ENCODE data around the gene CIRBP. TPM values are rescaled to one million over a fixed set of nuclear protein-coding genes. Genes with fewer than 3 reads are reported as not detected.

The CIRBP gene
- polyA plus RNA-seq, 1 of the 3 experiments (the other 2 are of a cell fraction), result 762 TPM

DNA sequence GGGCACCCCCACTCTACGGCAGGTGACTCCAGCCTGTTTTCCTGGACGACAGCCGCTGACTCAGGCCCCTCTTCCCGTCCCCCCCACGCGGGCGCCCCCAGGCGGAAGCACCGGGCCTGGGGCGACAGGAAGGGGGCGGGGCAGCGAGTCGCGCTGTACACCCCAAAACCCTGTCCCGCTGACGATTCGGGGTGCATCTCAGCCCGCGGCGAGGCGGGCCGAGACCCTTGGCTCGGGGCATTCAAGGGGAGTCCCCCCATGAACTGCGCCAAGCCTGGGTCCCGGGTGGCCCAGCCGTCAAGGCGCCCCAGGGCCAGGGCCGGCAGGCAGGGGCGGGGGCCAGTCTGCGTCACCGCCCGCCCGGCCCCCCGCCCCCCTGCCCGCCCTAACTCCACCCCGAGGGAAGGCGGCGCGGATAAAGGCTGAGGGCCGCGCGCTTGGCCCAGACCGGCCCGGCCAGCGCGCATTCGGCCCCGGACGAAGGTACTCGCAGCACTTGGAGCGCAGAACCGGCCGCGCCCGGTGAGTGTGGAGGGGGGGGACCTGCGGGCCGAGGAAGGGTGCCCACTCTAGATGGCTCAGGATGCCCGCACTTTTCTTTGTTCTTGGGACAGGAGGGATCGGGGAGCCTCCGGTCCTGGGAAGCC is 20.9 kb upstream of the CIRBP start, which contains the start of gene MIDN:
Gene MIDN (plus strand): TSS at position 445 of the 647 bp plus-strand sequence. CDS start 1,714 bp downstream, outside the sequence.
- Histone ChIP-seq H3K79me2 (ENCODE audit: insufficient read depth) (peaks cover 49% of the 10 kb centered on the region), H3F3A (replicated peaks; ENCODE audit: insufficient read depth) (peaks cover 39% of the 10 kb centered on the region), H3K9me2 (no peaks in the 10 kb centered on the region), H3K4me1 (ENCODE audit: control insufficient read depth in 1 of 2, insufficient read depth in 2 of 2, low read depth in 1 of 2, low read length in 1 of 2) (peaks cover 14 to 36% of the 10 kb centered on the region in 2 experiments; a peak in 3 of 4 replicates), H3K4me3 (ENCODE audit: low read depth in 2 of 2, low read length in 1 of 2) (peak within 1 kb of the TSS; percentile 72 to 88), H2AFZ (ENCODE audit: low read depth) (no peak within 1 kb of the TSS), H3K27me3 (ENCODE audit: insufficient read depth) (no peaks in the 10 kb centered on the region), H3K27ac (ENCODE audit: low read depth in 2 of 2, low read length in 1 of 2) (peak within 1 kb of the TSS; percentile 95 to 96), H4K20me1 (ENCODE audit: insufficient read depth) (peaks cover 19% of the 10 kb centered on the region; the same call in 1 of the 2 replicates), H3K9ac (peak within 1 kb of the TSS; percentile 96), H3K4me2 (peak within 1 kb of the TSS; percentile 84; the same call in 1 of the 2 replicates), H3K36me3 (replicated peaks in 1 of 2; ENCODE audit: control insufficient read depth in 1 of 2, insufficient read depth in 2 of 2, low read length in 1 of 2) (peaks cover under 1 to 8% of the 10 kb centered on the region in 2 experiments), H3K9me3 (no peaks in the 10 kb centered on the region)
- ChIA-PET CTCF (interaction anchor here (1.0 to 2.5 kb wide), 6 partner anchors 11 to 31 kb away, joined by 3 to 22 read pairs (median 6); partner anchors contain the start of gene CIRBP), POLR2A (interaction anchor here (0.6 to 1.5 kb wide), 4 partner anchors 12 to 25 kb away, joined by 4 to 23 read pairs (median 7); partner anchors contain the start of gene CIRBP)
- DNase-seq, result peak; percentile 87
- WGBS (ENCODE audit: low lambda C conversion rate), result 0% methylated on average over 23 of the region's 60 CpGs
- TF ChIP-seq MEF2A (IDR thresholded peaks at IDR 0.05; ENCODE audit: borderline replicate concordance, low read depth), result no peak
- TF ChIP-seq, protein P1, sequence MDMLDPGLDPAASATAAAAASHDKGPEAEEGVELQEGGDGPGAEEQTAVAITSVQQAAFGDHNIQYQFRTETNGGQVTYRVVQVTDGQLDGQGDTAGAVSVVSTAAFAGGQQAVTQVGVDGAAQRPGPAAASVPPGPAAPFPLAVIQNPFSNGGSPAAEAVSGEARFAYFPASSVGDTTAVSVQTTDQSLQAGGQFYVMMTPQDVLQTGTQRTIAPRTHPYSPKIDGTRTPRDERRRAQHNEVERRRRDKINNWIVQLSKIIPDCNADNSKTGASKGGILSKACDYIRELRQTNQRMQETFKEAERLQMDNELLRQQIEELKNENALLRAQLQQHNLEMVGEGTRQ (IDR thresholded peaks at IDR 0.05; ENCODE audit: borderline replicate concordance, low read depth, low read length), result no peak
- no peak for TF ChIP-seq CHD2 (IDR thresholded peaks at IDR 0.05; ENCODE audit: low read length, partially characterized antibody)
- TF ChIP-seq GATA2 (CRISPR knock-in tag; IDR thresholded peaks at IDR 0.05), result no peak
- TF ChIP-seq MAX (IDR thresholded peaks at IDR 0.05; ENCODE audit: low read depth), result 0 out of 2 replicates have a peak, but pooled peaks have one; percentile 12
- peak; percentile 99 for TF ChIP-seq POLR2AphosphoS5 (IDR thresholded peaks at IDR 0.05; ENCODE audit: low read depth, low read length)
- no peak for TF ChIP-seq RFX5 (IDR thresholded peaks at IDR 0.05; ENCODE audit: low read length)
- 0 out of 2 replicates have a peak, but pooled peaks have one; percentile 12 for TF ChIP-seq MXI1 (IDR thresholded peaks at IDR 0.05; ENCODE audit: low read depth, low read length)
- TF ChIP-seq PBX3 (IDR thresholded peaks at IDR 0.05), result peak; percentile 30; the same call in 1 of the 2 replicates
- peak; percentile 46; the same call in 1 of the 2 replicates for TF ChIP-seq TCF12 (IDR thresholded peaks at IDR 0.05)
- no peak for TF ChIP-seq GABPA (IDR thresholded peaks at IDR 0.05; ENCODE audit: low read depth)
- no peak for TF ChIP-seq FOXM1 (IDR thresholded peaks at IDR 0.05; ENCODE audit: low read depth)
- TF ChIP-seq USF1 (IDR thresholded peaks at IDR 0.05; ENCODE audit: borderline replicate concordance, low read depth), result no peak
- no peak for TF ChIP-seq FOXJ3 (CRISPR knock-in tag; IDR thresholded peaks at IDR 0.05)
- peak; percentile 57; the same call in 1 of the 2 replicates for TF ChIP-seq REST (IDR thresholded peaks at IDR 0.05; ENCODE audit: low read depth, low read length)
- no peak for TF ChIP-seq SMC3 (IDR thresholded peaks at IDR 0.05; ENCODE audit: low read depth, low read length)
- TF ChIP-seq EZH2phosphoT487 (IDR thresholded peaks at IDR 0.05; ENCODE audit: borderline replicate concordance, low read depth), result no peak
- TF ChIP-seq TAF1 (IDR thresholded peaks at IDR 0.05; ENCODE audit: borderline replicate concordance, low read depth, low read length), result peak; percentile 81; the same call in 1 of the 2 replicates
- peak; percentile 10; the same call in 1 of the 2 replicates for TF ChIP-seq ELF1 (IDR thresholded peaks at IDR 0.05)
- TF ChIP-seq NFIC (IDR thresholded peaks at IDR 0.05; ENCODE audit: borderline replicate concordance), result peak; percentile 4; the same call in 1 of the 2 replicates
- no peak for TF ChIP-seq TEAD4 (IDR thresholded peaks at IDR 0.05; ENCODE audit: borderline replicate concordance, insufficient read depth)
- no peak for TF ChIP-seq YY1 (IDR thresholded peaks at IDR 0.05; ENCODE audit: low read depth)
- TF ChIP-seq IRF3 (IDR thresholded peaks at IDR 0.05; ENCODE audit: low read depth, low read length), result no peak
- no peak for TF ChIP-seq RAD21 (IDR thresholded peaks at IDR 0.05; ENCODE audit: low read length)
